SK-N-SH (cell line): ENCODE results near the gene LSR. TPM values are rescaled to one million over a fixed set of nuclear protein-coding genes. Genes with fewer than 3 reads are reported as not detected.

Experiments used
- CTCF ChIA-PET: fragments of 300-600, 350-600 bp; formaldehyde crosslinking; extraction: SDS; loops from one replicate; lab custom pipeline; 2021; lab: Yijun Ruan, JAX
- POLR2A ChIA-PET: fragments of 350-600 bp; sonication (Branson Sonifier 250); formaldehyde crosslinking; extraction: SDS; loops from one replicate; lab custom pipeline; 2020; ENCODE audit warnings: antibody characterized with exemption, inconsistent platforms; lab: Yijun Ruan, JAX
- DNase-seq: peaks from one replicate; pipeline ENCODE4 v3.0.0; 2012
- H2AFZ ChIP-seq: fragments of 200-600 bp; sonication (generic); 2 replicates; pipeline ENCODE4 v1.8.1; 2016; ENCODE audit warnings: antibody characterized with exemption, mild to moderate bottlenecking, low read depth
- H3F3A ChIP-seq: fragments of 200-600 bp; sonication (generic); replicated peaks from 2 replicates; pipeline ENCODE3; 2016; ENCODE audit warnings: antibody characterized with exemption, mild to moderate bottlenecking; ENCODE audit not compliant: insufficient read depth
- H3K27ac ChIP-seq, 2 experiments: fragments of 200-500 bp in 1 of 2; fragments of 200-600 bp in 1 of 2; sonication (Bioruptor generic) in 1 of 2; sonication (generic), shearing (Covaris generic) in 1 of 2; 2 replicates each; pipeline versions ENCODE4 v1.5.1 to v1.6.1; 2014 to 2016; ENCODE audit warnings: low read depth in 2 of 2, inconsistent platforms in 1 of 2, low read length in 1 of 2, mild to moderate bottlenecking in 1 of 2, mixed read lengths in 1 of 2
- H3K27me3 ChIP-seq: fragments of 200-600 bp; sonication (generic), shearing (Covaris generic); 2 replicates; pipeline ENCODE4 v1.6.1; 2016; ENCODE audit warnings: mixed run types; ENCODE audit not compliant: insufficient read depth
- H3K36me3 ChIP-seq, 2 experiments: fragments of 200-500 bp in 1 of 2; fragments of 200-600 bp in 1 of 2; sonication (Bioruptor generic) in 1 of 2; sonication (generic) in 1 of 2; replicated peaks in 1 of 2; 2 replicates each; pipeline versions ENCODE3 to v1.5.1; 2014 to 2016; ENCODE audit warnings: low read length in 1 of 2, mild to moderate bottlenecking in 1 of 2; ENCODE audit not compliant: insufficient read depth in 2 of 2, control insufficient read depth in 1 of 2
- H3K4me1 ChIP-seq, 2 experiments: fragments of 200-500 bp in 1 of 2; fragments of 200-600 bp in 1 of 2; sonication (Bioruptor generic) in 1 of 2; sonication (generic), shearing (Covaris generic) in 1 of 2; 2 replicates each; pipeline versions ENCODE4 v1.5.1 to v1.6.1; 2014 to 2016; ENCODE audit warnings: low read depth in 1 of 2, low read length in 1 of 2, mixed run types in 1 of 2; ENCODE audit not compliant: insufficient read depth in 2 of 2, control insufficient read depth in 1 of 2
- H3K4me2 ChIP-seq: fragments of 200-600 bp; sonication (generic), shearing (Covaris generic); 2 replicates; pipeline ENCODE4 v1.6.1; 2017; ENCODE audit warnings: mixed run types
- H3K4me3 ChIP-seq, 2 experiments: fragments of 200-500 bp in 1 of 2; fragments of 200-600 bp in 1 of 2; sonication (Bioruptor generic) in 1 of 2; sonication (generic), shearing (Covaris generic) in 1 of 2; 2 replicates each; pipeline versions ENCODE4 v1.5.1 to v1.8.1; 2014 to 2016; ENCODE audit warnings: low read depth in 2 of 2, inconsistent platforms in 1 of 2, low read length in 1 of 2, mild to moderate bottlenecking in 1 of 2, mixed read lengths in 1 of 2, moderate library complexity in 1 of 2
- H3K79me2 ChIP-seq: fragments of 200-600 bp; sonication (generic); 2 replicates; pipeline ENCODE4 v1.8.1; 2017; ENCODE audit warnings: mild to moderate bottlenecking; ENCODE audit not compliant: insufficient read depth
- H3K9ac ChIP-seq: fragments of 200-600 bp; sonication (generic); 2 replicates; pipeline ENCODE4 v1.6.1; 2017; ENCODE audit warnings: mixed run types
- H3K9me2 ChIP-seq: fragments of 200-600 bp; sonication (generic); 2 replicates; pipeline ENCODE4 v1.6.1; 2017; ENCODE audit warnings: mixed run types
- H3K9me3 ChIP-seq: fragments of 200-600 bp; sonication (generic); 2 replicates; pipeline ENCODE4 v1.6.1; 2017; ENCODE audit warnings: mixed run types, mild to moderate bottlenecking, moderate library complexity
- H4K20me1 ChIP-seq: fragments of 200-600 bp; sonication (generic); 2 replicates; pipeline ENCODE4 v1.6.1; 2017; ENCODE audit warnings: mild to moderate bottlenecking, mixed run types; ENCODE audit not compliant: insufficient read depth
- CTCF ChIP-seq: fragments of 200-600 bp; sonication (generic); IDR thresholded peaks from 2 replicates; pipeline ENCODE4 v1.6.1; 2017; ENCODE audit warnings: antibody characterized with exemption, mild to moderate bottlenecking, moderate library complexity
- ELF1 ChIP-seq: IDR thresholded peaks from 2 replicates; pipeline ENCODE4 v1.4.0; 2012
- EP300 ChIP-seq, 2 experiments: IDR thresholded peaks; 2 replicates each; pipeline versions ENCODE4 v1.4.0 to v1.6.1; 2012; ENCODE audit warnings: borderline replicate concordance in 1 of 2, low read depth in 1 of 2, low read length in 1 of 2
- EZH2phosphoT487 ChIP-seq: fragments of 200-600 bp; sonication (generic); IDR thresholded peaks from 2 replicates; pipeline ENCODE4 v1.6.1; 2017; ENCODE audit warnings: low read depth, mixed run types, mild to moderate bottlenecking, antibody characterized with exemption, moderate library complexity, borderline replicate concordance
- FOSL2 ChIP-seq: IDR thresholded peaks from 2 replicates; pipeline ENCODE4 v1.4.0; 2012; ENCODE audit warnings: low read depth, mild to moderate bottlenecking, moderate library complexity, borderline replicate concordance
- FOXJ3 ChIP-seq: sonication (generic); formaldehyde crosslinking; IDR thresholded peaks from 2 replicates; pipeline ENCODE4 v1.5.1; 2020; ENCODE audit warnings: mild to moderate bottlenecking, missing genetic modification reagents
- FOXM1 ChIP-seq: IDR thresholded peaks from 2 replicates; pipeline ENCODE4 v1.4.0; 2012; ENCODE audit warnings: low read depth, mild to moderate bottlenecking
- GABPA ChIP-seq: IDR thresholded peaks from 2 replicates; pipeline ENCODE4 v1.4.0; 2012; ENCODE audit warnings: low read depth, mild to moderate bottlenecking
- GATA2 ChIP-seq: sonication (generic); formaldehyde crosslinking; IDR thresholded peaks from 2 replicates; pipeline ENCODE4 v1.5.0; 2020; ENCODE audit warnings: mild to moderate bottlenecking, missing genetic modification reagents
- JUND ChIP-seq: IDR thresholded peaks from 2 replicates; pipeline ENCODE4 v1.4.0; 2012
- MAX ChIP-seq: IDR thresholded peaks from 2 replicates; pipeline ENCODE4 v1.4.0; 2012; ENCODE audit warnings: low read depth
- MXI1 ChIP-seq: IDR thresholded peaks from 2 replicates; pipeline ENCODE4 v1.6.1; 2012; ENCODE audit warnings: mild to moderate bottlenecking, low read depth, low read length, improper control_type of control experiment
- NFIC ChIP-seq: IDR thresholded peaks from 2 replicates; pipeline ENCODE4 v1.4.0; 2012; ENCODE audit warnings: borderline replicate concordance
- PBX3 ChIP-seq: IDR thresholded peaks from 2 replicates; pipeline ENCODE4; 2012
- POLR2AphosphoS5 ChIP-seq: IDR thresholded peaks from 2 replicates; pipeline ENCODE4 v1.6.1; 2012; ENCODE audit warnings: low read depth, low read length
- RCOR1 ChIP-seq: fragments of 150-350 bp; IDR thresholded peaks from 2 replicates; pipeline ENCODE4 v1.6.1; 2017; ENCODE audit warnings: antibody characterized with exemption, low read length
- REST ChIP-seq: IDR thresholded peaks from 2 replicates; pipeline ENCODE4 v1.6.1; 2012; ENCODE audit warnings: mild to moderate bottlenecking, low read depth, low read length, moderate library complexity
- RFX5 ChIP-seq: IDR thresholded peaks from 2 replicates; pipeline ENCODE4 v1.6.1; 2012; ENCODE audit warnings: mild to moderate bottlenecking, improper control_type of control experiment, low read length
- SMC3 ChIP-seq: IDR thresholded peaks from 2 replicates; pipeline ENCODE4 v1.6.1; 2012; ENCODE audit warnings: low read depth, low read length, improper control_type of control experiment
- TAF1 ChIP-seq: IDR thresholded peaks from 2 replicates; pipeline ENCODE4 v1.6.1; 2012; ENCODE audit warnings: low read depth, mild to moderate bottlenecking, low read length, moderate library complexity, borderline replicate concordance
- TCF12 ChIP-seq: IDR thresholded peaks from 2 replicates; pipeline ENCODE4 v1.4.0; 2012
- TEAD4 ChIP-seq: IDR thresholded peaks from 2 replicates; pipeline ENCODE4 v1.4.0; 2012; ENCODE audit warnings: mild to moderate bottlenecking, borderline replicate concordance; ENCODE audit not compliant: insufficient read depth
- USF1 ChIP-seq: IDR thresholded peaks from 2 replicates; pipeline ENCODE4 v1.4.0; 2012; ENCODE audit warnings: low read depth, borderline replicate concordance
- USF2 ChIP-seq: fragments of 150-350 bp; IDR thresholded peaks from 2 replicates; pipeline ENCODE4 v1.6.1; 2017; ENCODE audit warnings: antibody characterized with exemption, low read length, low read depth, borderline replicate concordance
- YY1 ChIP-seq: IDR thresholded peaks from 2 replicates; pipeline ENCODE4 v1.4.0; 2012; ENCODE audit warnings: low read depth, mild to moderate bottlenecking
- WGBS: methylation state at CpG from one replicate; pipeline ENCODE4 v1.1.6; 2017; ENCODE audit warnings: low lambda C conversion rate; 5-methylcytosine and 5-hydroxymethylcytosine counted together
- polyA plus RNA-seq, 3 experiments: library from polyadenylated mRNA; depleted of rRNA; stranded (reverse); fragments of >200 nt; gene quantifications; 2 replicates each; pipeline ENCODE4 v1.2.3, GENCODE V29; 2012

Gene LSR
- polyA plus RNA-seq, 1 of the 3 experiments (the other 2 are of a cell fraction): 0.62 TPM

- 0% methylated on average over 38 of the region's 126 CpGs for WGBS
- Histone ChIP-seq H3K4me3 (peak within 1 kb of the TSS; percentile 87 to 95), H4K20me1 (no peaks in the 10 kb centered on the region), H2AFZ (peak within 1 kb of the TSS; percentile 78), H3K27ac (peak within 1 kb of the TSS; percentile 79 to 95), H3K9ac (peak within 1 kb of the TSS; percentile 92), H3F3A (peaks cover 4% of the 10 kb centered on the region), H3K79me2 (peaks cover 22% of the 10 kb centered on the region), H3K9me3 (no peaks in the 10 kb centered on the region), H3K36me3 (peaks cover 19 to 27% of the 10 kb centered on the region in 2 experiments), H3K4me1 (peaks cover 4 to 15% of the 10 kb centered on the region in 2 experiments; a peak in 1 of 4 replicates), H3K4me2 (peak within 1 kb of the TSS; percentile 96), H3K9me2 (no peaks in the 10 kb centered on the region), H3K27me3 (no peaks in the 10 kb centered on the region)
- POLR2A ChIA-PET: no interaction called here
- peak; percentile 89 for DNase-seq
- CTCF ChIA-PET: interaction anchor here (0.6 to 2.6 kb wide), 18 partner anchors 8 to 498 kb away, joined by 3 to 38 read pairs (median 4); no protein-coding TSS in a partner anchor
- TF ChIP-seq GATA2: no peak
- 0 out of 4 replicates have a peak, but pooled peaks of 1 of the 2 experiments have one; percentile 19 for TF ChIP-seq EP300 (IDR thresholded peaks at IDR 0.05; ENCODE audit: borderline replicate concordance in 1 of 2, low read depth in 1 of 2, low read length in 1 of 2)
- 0 out of 2 replicates have a peak, but pooled peaks have one; percentile 43 for TF ChIP-seq YY1
- TF ChIP-seq MAX: no peak
- TF ChIP-seq SMC3: no peak
- TF ChIP-seq USF2: peak; percentile 49; the same call in 1 of the 2 replicates
- TF ChIP-seq GABPA: no peak
- no peak for TF ChIP-seq FOSL2
- no peak for TF ChIP-seq CTCF
- no peak for TF ChIP-seq FOXM1
- no peak for TF ChIP-seq TEAD4
- no peak for TF ChIP-seq MXI1
- no peak for TF ChIP-seq TCF12
- peak; percentile 88 for TF ChIP-seq USF1
- no peak for TF ChIP-seq NFIC
- TF ChIP-seq RFX5: no peak
- no peak for TF ChIP-seq RCOR1
- no peak for TF ChIP-seq ELF1
- no peak for TF ChIP-seq FOXJ3 (CRISPR knock-in tag)
- TF ChIP-seq PBX3: no peak
- no peak for TF ChIP-seq EZH2phosphoT487
- no peak for TF ChIP-seq JUND
- no peak for TF ChIP-seq POLR2AphosphoS5
- no peak for TF ChIP-seq TAF1
- TF ChIP-seq REST: no peak
Observed at GRCh38 chr19:35268536-35269437, 20.0 kb downstream of the LSR start, which contains the start of gene USF2. Gene USF2, plus strand, starts transcription at chr19:35268962. Its CDS starts 140 bp downstream, at chr19:35269102.
